GM18499 (cell line): ENCODE results near the gene CCDC116.
"Not testable (repeated sequence)": the region's sequence is repeated elsewhere in the genome, so short reads cannot be mapped to it uniquely, and the experiment has no call there.

ENCODE experiments used
- ATAC-seq: cut with Tn5 transposase; IDR thresholded peaks from one replicate; pipeline ENCODE4 v1.9.1; 2021; ENCODE audit warnings: moderate number of reproducible peaks; ENCODE audit not compliant: insufficient read depth, unreplicated experiment

Gene CCDC116

GRCh38 chr22:21677606-21678443 lies 45.3 kb downstream of the CCDC116 start:
- ATAC-seq = no peak

- ATAC-seq = not testable (repeated sequence)
Observed at GRCh38 chr22:21678842-21679241, 46.3 kb downstream of the CCDC116 start.

GRCh38 chr22:21679383-21679782 lies 46.8 kb downstream of the CCDC116 start:
- ATAC-seq = no peak

GRCh38 chr22:21680830-21681565 lies 48.4 kb downstream of the CCDC116 start:
- no peak for ATAC-seq

GRCh38 chr22:21681566-21682370 lies 49.2 kb downstream of the CCDC116 start:
- ATAC-seq = no peak

GRCh38 chr22:21682385-21683175 lies 50.0 kb downstream of the CCDC116 start:
- no peak for ATAC-seq

- no peak for ATAC-seq
Observed at GRCh38 chr22:21683401-21683811, 50.8 kb downstream of the CCDC116 start.

- ATAC-seq = no peak
Observed at GRCh38 chr22:21684492-21685163, 52.1 kb downstream of the CCDC116 start.

GRCh38 chr22:21685164-21685513 lies 52.6 kb downstream of the CCDC116 start:
- ATAC-seq = no peak

- ATAC-seq = no peak
Observed at GRCh38 chr22:21686193-21686608, 53.6 kb downstream of the CCDC116 start.
